Stimulated activated CD4-positive, alpha-beta T cell treated with anti-CD3 and anti-CD28 coated beads, Interleukin-15, amount 100 ng/mL, for 48 hours (primary cell): ENCODE results near the gene UHRF1.
A peak's percentile ranks its signal among the peaks of the same experiment; 100 is the strongest.
"Not testable (repeated sequence)": the region's sequence is repeated elsewhere in the genome, so short reads cannot be mapped to it uniquely, and the experiment has no call there.

Source experiments
- DNase-seq, 2 donors: peaks; one replicate each; pipeline ENCODE4 v3.0.0-alpha.2; 2020; ENCODE audit warnings: low read depth in 2 of 2

Gene UHRF1

GRCh38 chr19:4897146-4897545 lies 12.2 kb upstream of the UHRF1 start:
- no peak for DNase-seq

- not testable (repeated sequence) for DNase-seq
Measured at GRCh38 chr19:4900879-4901278, 8.4 kb upstream of the UHRF1 start.

GRCh38 chr19:4902796-4903195 lies 6.5 kb upstream of the UHRF1 start, which contains the start of gene ARRDC5:
Gene ARRDC5, minus strand, starts transcription at chr19:4902896. Its CDS starts 71 bp downstream, at chr19:4902825.
- no peak for DNase-seq

GRCh38 chr19:4904481-4904880 lies 4.8 kb upstream of the UHRF1 start:
- DNase-seq = no peak

- DNase-seq = no peak
Measured at GRCh38 chr19:4906963-4907362, 2.3 kb upstream of the UHRF1 start.

- DNase-seq = no peak
Measured at GRCh38 chr19:4908360-4908759, 941 bp upstream of the UHRF1 start.

GRCh38 chr19:4908781-4909155 lies 533 bp upstream of the UHRF1 start:
- DNase-seq = no peak

GRCh38 chr19:4909897-4910593 lies 744 bp downstream of the UHRF1 start:
- DNase-seq = peak; percentile 90 to 93

- DNase-seq = no peak
Measured at GRCh38 chr19:4910594-4911281, 1.4 kb downstream of the UHRF1 start.

- DNase-seq = no peak
Measured at GRCh38 chr19:4911314-4911713, 2.0 kb downstream of the UHRF1 start.

- peak; percentile 65 to 71 for DNase-seq
Measured at GRCh38 chr19:4911786-4912672, 2.7 kb downstream of the UHRF1 start.

- no peak for DNase-seq
Measured at GRCh38 chr19:4913996-4914735, 4.9 kb downstream of the UHRF1 start.

GRCh38 chr19:4914736-4915501 lies 5.6 kb downstream of the UHRF1 start:
- DNase-seq = peak; percentile 58 to 59

- DNase-seq = no peak
Measured at GRCh38 chr19:4916292-4917082, 7.2 kb downstream of the UHRF1 start.

- DNase-seq = no peak
Measured at GRCh38 chr19:4922530-4923275, 13.4 kb downstream of the UHRF1 start.

GRCh38 chr19:4923276-4923747 lies 14.0 kb downstream of the UHRF1 start:
- DNase-seq = no peak

GRCh38 chr19:4929186-4929585 lies 19.9 kb downstream of the UHRF1 start:
- DNase-seq = no peak

GRCh38 chr19:4930664-4931063 lies 21.4 kb downstream of the UHRF1 start:
- DNase-seq = no peak

- DNase-seq = no peak
Measured at GRCh38 chr19:4932711-4933110, 23.4 kb downstream of the UHRF1 start.
